Neutrophil (primary cell): ENCODE results near the gene ERP27.

ENCODE experiments used
- H3K27ac ChIP-seq: fragments of 200-600 bp; sonication (generic); 2 replicates; pipeline ENCODE4 v1.5.1; 2016; ENCODE audit warnings: mild to moderate bottlenecking, moderate library complexity
- H3K27me3 ChIP-seq: fragments of 200-600 bp; sonication (generic); 2 replicates; pipeline ENCODE4 v1.6.0; 2016; ENCODE audit warnings: mild to moderate bottlenecking
- H3K36me3 ChIP-seq: fragments of 200-600 bp; sonication (generic); 2 replicates; pipeline ENCODE4 v1.5.1; 2017
- H3K4me1 ChIP-seq, 2 experiments: fragments of 200-600 bp in 1 of 2; sonication (generic) in 1 of 2; 1 replicate in 1 of 2; 2 replicates in 1 of 2; pipeline versions ENCODE4 v1.5.1 to v1.6.1; 2013 to 2016; ENCODE audit warnings: low read depth in 1 of 2, low read length in 1 of 2, mild to moderate bottlenecking in 1 of 2, moderate library complexity in 1 of 2; ENCODE audit not compliant: control insufficient read depth in 1 of 2, insufficient read depth in 1 of 2
- H3K4me3 ChIP-seq, 2 experiments: fragments of 200-600 bp in 1 of 2; sonication (generic) in 1 of 2; 1 replicate in 1 of 2; 2 replicates in 1 of 2; pipeline ENCODE4 v1.5.1; 2013 to 2016; ENCODE audit warnings: low read depth in 1 of 2, low read length in 1 of 2, mild to moderate bottlenecking in 1 of 2, moderate library complexity in 1 of 2
- H3K9me3 ChIP-seq: fragments of 200-600 bp; sonication (generic); 2 replicates; pipeline ENCODE4 v1.5.1; 2016
- CTCF ChIP-seq: fragments of 200-600 bp; sonication (generic); IDR thresholded peaks from 2 replicates; pipeline ENCODE4 v1.5.1; 2016; ENCODE audit warnings: antibody characterized with exemption

Gene ERP27

GRCh38 chr12:14921218-14921617 is 17.1 kb downstream of the ERP27 start:
- Histone ChIP-seq H3K9me3 (no peaks in the 10 kb centered on the region), H3K27ac (no peak overlapping the region), H3K36me3 (peaks cover 52% of the 10 kb centered on the region), H3K27me3 (no peaks in the 10 kb centered on the region), H3K4me1 (no peaks in the 10 kb centered on the region), H3K4me3 (no peak overlapping the region)
- no peak for TF ChIP-seq CTCF

DNA sequence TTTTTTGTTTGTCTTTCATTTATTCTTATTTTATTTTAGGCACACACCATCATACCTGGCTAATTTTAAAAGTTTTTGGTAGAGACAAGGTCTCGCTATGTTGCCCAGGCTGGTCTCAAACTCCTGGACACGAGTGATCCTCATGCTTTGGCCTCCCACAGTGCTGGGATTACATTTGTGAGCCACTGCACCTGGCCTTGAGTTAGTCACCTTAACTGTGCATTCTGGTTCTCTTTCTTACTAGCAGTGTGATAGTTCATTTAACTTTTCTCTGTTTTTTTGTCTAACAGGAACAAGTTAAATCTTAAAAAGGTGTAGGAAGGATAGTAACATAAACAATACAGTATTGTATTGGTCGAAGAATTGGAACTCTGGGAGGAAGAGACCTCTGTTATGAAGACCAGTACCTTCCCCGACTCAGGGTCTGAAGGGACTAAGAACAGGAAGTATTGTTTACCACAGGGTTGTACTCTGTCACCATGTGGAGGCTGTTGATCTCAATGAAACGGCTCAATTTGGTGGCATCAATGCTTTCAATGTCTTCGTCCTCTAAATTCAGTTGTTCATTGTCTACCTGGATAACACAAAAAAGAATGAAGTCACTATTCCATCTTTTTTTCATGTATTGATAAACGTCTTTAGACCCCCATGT is 17.7 kb downstream of the ERP27 start:
- Histone ChIP-seq H3K27ac (no peak overlapping the region), H3K4me1 (no peaks in the 10 kb centered on the region), H3K36me3 (peaks cover 58% of the 10 kb centered on the region), H3K9me3 (no peaks in the 10 kb centered on the region), H3K27me3 (no peaks in the 10 kb centered on the region), H3K4me3 (no peak overlapping the region)
- TF ChIP-seq CTCF: no peak

DNA sequence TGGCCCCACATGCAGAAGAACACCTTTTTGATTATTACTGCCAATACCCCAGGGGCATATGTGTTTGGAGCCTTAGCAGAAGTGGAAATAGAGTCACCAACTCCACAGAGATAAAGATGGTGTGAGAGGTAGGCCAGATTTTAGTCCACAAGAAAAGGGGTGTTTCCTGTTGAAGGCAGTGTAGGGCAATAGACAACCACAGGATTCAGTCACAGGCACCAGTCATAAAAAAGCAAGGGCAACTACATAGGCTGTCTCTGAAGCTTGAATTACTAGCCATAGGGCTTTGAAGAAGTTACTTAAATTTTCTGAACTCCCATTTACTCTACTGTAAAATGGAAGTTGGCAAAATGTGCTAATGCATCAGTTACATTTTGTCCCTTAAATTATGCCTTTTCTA is 18.9 kb downstream of the ERP27 start:
- no peak for TF ChIP-seq CTCF
- no peak overlapping the region for H3K4me3 ChIP-seq
- H3K27me3 ChIP-seq: no peaks in the 10 kb centered on the region
- no peaks in the 10 kb centered on the region for H3K4me1 ChIP-seq
- H3K9me3 ChIP-seq: no peaks in the 10 kb centered on the region
- peaks cover 70% of the 10 kb centered on the region for H3K36me3 ChIP-seq
- no peak overlapping the region for H3K27ac ChIP-seq

DNA sequence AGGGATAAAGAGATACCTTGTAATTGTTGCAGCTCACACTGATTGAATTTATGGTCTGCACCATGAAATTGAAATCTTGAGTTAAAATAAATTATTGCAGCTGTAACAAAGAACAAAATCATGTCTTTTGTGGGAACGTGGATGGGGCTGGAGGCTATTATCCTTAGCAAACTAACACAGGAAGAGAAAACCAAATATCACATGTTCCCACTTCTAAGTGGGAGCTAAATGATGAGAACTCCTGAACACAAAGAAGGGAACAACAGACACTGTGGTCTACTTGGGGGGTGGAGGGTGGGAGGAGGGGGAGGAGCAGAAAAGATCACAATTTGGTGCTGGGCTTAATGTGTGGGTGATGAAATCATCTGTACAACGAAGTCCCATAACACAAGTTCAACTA is 22.6 kb downstream of the ERP27 start:
- H3K9me3 ChIP-seq: no peaks in the 10 kb centered on the region
- no peak for TF ChIP-seq CTCF

GRCh38 chr12:14913381-14913781 is 25.0 kb downstream of the ERP27 start:
- Histone ChIP-seq H3K36me3 (peaks cover 73% of the 10 kb centered on the region), H3K4me1 (no peaks in the 10 kb centered on the region), H3K27ac (no peak overlapping the region), H3K9me3 (no peaks in the 10 kb centered on the region), H3K27me3 (no peaks in the 10 kb centered on the region), H3K4me3 (no peak overlapping the region)
- no peak for TF ChIP-seq CTCF

More for the DNA sequence above, 22.6 kb downstream of the ERP27 start:
- Histone ChIP-seq H3K4me1 (no peaks in the 10 kb centered on the region), H3K27ac (no peak overlapping the region), H3K4me3 (no peak overlapping the region), H3K36me3 (peaks cover 89% of the 10 kb centered on the region), H3K27me3 (no peaks in the 10 kb centered on the region)
